Lower leg skin (tissue), 4 donors: ENCODE results near the gene KRTAP1-4. TPM values are rescaled to one million over a fixed set of nuclear protein-coding genes. Genes with fewer than 3 reads are reported as not detected.
"Not testable (repeated sequence)": the region's sequence is repeated elsewhere in the genome, so short reads cannot be mapped to it uniquely, and the experiment has no call there.

Source experiments
- DNase-seq, 2 donors: peaks; one replicate each; pipeline ENCODE4 v3.0.0-alpha.2; 2019; ENCODE audit warnings: low spot score in 2 of 2
- H3K4me3 ChIP-seq: fragments of 200-600 bp; sonication (generic); 2 replicates; pipeline ENCODE4 v1.5.1; 2017; ENCODE audit warnings: mild to moderate bottlenecking, low read depth; ENCODE audit not compliant: poor library complexity, severe bottlenecking
- POLR2A ChIP-seq, 2 donors: fragments of 450-650 bp; IDR thresholded peaks; one replicate each; pipeline ENCODE4 v1.6.1; 2016 to 2017; ENCODE audit warnings: antibody characterized with exemption in 2 of 2, mild to moderate bottlenecking in 1 of 2, moderate library complexity in 1 of 2
- WGBS, 2 donors: methylation state at CpG; one replicate each; pipeline ENCODE4 v1.1.5; 2018; 5-methylcytosine and 5-hydroxymethylcytosine counted together
- intact Hi-C: fragments of 100-400 bp; cut with DNase I; formaldehyde crosslinking; loops from one replicate; pipeline ENCODE4 v1.15.0; 2023; ENCODE audit warnings: low total_unique reads
- total RNA-seq, 4 donors: library from RNA; depleted of rRNA; stranded (reverse); fragments of >200 nt; gene quantifications; one replicate each; pipeline ENCODE4 v1.1.0, GENCODE V29; 2016
- TF ChIP-seq, protein P1 (sequence below), 3 donors: fragments of 450-650 bp; IDR thresholded peaks; one replicate each; pipeline ENCODE4 v1.5.1; 2016; ENCODE audit warnings: antibody characterized with exemption in 3 of 3, mild to moderate bottlenecking in 3 of 3, moderate library complexity in 2 of 3

Gene KRTAP1-4
- total RNA-seq, 4 donors from 2014 or later = 4.2 TPM; not detected in 3

DNA sequence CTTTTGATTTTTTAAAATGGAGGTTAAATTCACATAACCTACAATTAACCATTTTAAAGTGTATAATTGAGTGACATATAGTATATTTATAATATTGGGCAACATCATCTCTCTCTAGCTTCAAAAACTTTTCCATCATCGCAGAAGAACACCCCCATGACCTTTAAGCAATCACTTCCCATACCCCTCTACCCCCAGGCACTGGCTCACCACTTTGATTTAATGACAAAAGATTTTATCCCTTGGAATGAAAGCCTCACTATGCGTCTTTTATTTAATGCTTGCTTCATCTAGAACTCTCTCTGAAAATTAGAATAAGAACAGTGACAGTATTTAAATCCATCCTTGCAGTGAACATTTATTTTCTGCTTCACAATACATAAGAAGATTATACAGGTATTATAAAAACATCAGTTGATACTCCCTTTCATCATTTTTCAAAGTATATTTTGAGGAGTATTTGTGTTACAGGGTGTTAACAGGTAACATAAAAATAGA is 7.9 kb upstream of the KRTAP1-4 start:
- no peak for DNase-seq
- 79 to 88% methylated on average over 2 of the region's 2 CpGs for WGBS, 2 donors
- H3K4me3 ChIP-seq = no peak overlapping the region
- TF ChIP-seq POLR2A (IDR thresholded peaks at IDR 0.05) = no peak
- TF ChIP-seq, protein P1, sequence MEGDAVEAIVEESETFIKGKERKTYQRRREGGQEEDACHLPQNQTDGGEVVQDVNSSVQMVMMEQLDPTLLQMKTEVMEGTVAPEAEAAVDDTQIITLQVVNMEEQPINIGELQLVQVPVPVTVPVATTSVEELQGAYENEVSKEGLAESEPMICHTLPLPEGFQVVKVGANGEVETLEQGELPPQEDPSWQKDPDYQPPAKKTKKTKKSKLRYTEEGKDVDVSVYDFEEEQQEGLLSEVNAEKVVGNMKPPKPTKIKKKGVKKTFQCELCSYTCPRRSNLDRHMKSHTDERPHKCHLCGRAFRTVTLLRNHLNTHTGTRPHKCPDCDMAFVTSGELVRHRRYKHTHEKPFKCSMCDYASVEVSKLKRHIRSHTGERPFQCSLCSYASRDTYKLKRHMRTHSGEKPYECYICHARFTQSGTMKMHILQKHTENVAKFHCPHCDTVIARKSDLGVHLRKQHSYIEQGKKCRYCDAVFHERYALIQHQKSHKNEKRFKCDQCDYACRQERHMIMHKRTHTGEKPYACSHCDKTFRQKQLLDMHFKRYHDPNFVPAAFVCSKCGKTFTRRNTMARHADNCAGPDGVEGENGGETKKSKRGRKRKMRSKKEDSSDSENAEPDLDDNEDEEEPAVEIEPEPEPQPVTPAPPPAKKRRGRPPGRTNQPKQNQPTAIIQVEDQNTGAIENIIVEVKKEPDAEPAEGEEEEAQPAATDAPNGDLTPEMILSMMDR (IDR thresholded peaks at IDR 0.05) = no peak
- intact Hi-C loops = no loop called here

DNA sequence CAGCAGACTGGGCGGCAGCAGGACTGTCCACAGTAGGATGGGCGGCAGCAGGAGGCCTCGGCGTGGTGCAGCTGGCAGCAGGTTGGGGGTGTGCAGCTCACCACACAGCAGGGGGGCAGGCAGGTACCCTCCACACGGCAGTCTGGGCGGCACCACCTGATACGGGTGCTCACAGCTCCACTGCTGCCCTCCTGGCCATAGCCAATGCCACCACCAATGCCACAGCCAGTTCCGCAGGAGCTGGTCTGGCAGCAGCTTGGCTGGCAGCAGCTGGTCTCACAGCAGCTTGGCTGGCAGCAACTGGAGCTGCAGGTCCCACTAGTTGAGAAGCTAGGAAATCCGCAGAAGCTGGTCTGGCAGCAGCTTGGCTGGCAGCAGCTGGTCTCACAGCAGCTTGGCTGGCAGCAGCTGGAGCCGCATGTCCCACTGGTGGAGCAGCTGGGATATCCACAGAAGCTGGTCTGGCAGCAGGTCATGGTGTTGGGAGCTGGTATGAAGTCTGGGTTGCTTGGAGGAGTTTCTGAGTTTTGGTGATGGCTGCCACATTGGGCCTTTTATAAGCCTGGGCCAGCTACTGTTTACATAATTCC is 4.4 kb upstream of the KRTAP1-4 start, which contains the start of gene KRTAP1-3:
KRTAP1-3 (minus strand) TSS at position 529 of the 590 bp plus-strand sequence; CDS start at position 476, 53 bp downstream.
- DNase-seq, intact Hi-C loops, H3K4me3 ChIP-seq: not testable (repeated sequence)
- 77 to 78% methylated on average over 7 to 8 of the region's 10 CpGs for WGBS, 2 donors

DNA sequence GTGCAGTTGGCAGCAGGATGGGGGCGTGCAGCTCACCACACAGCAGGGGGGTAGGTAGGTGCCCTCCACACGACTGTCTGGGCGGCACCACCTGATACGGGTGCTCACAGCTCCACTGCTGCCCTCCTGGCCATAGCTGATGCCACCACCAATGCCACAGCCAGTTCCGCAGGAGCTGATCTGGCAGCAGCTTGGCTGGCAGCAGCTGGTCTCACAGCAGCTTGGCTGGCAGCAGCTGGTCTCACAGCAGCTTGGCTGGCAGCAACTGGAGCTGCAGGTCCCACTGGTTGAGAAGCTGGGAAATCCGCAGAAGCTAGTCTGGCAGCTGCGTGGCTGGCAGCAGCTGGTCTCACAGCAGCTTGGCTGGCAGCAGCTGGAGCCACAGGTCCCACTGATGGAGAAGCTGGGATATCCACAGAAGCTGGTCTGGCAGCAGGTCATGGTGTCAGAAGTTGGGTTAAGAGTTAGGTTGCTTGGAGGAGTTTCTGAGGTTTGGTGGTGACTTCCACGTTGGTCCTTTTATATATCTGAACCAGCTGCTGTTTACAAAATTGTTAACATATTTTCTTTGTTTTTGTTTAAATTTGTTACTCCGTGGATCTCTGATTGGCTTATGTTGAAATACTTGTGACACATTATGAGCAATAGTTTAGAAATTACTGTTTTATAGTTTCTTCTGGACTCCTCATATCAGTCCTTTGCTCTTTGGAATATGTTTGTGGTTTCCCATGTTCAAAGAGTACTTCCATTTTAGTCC is 3.1 kb downstream of the KRTAP1-4 start, which contains the start of gene KRTAP1-5:
KRTAP1-5 (minus strand) TSS at position 494 of the 757 bp plus-strand sequence; CDS start at position 441, 53 bp downstream.
- TF ChIP-seq POLR2A (IDR thresholded peaks at IDR 0.05) = no peak
- TF ChIP-seq, protein P1 (IDR thresholded peaks at IDR 0.05) = no peak
- no peak for DNase-seq
- intact Hi-C loops = no loop called here
- WGBS, 2 donors = 38 to 43% methylated on average over 5 to 9 of the region's 9 CpGs
- H3K4me3 ChIP-seq = no peak within 1 kb of the TSS

DNA sequence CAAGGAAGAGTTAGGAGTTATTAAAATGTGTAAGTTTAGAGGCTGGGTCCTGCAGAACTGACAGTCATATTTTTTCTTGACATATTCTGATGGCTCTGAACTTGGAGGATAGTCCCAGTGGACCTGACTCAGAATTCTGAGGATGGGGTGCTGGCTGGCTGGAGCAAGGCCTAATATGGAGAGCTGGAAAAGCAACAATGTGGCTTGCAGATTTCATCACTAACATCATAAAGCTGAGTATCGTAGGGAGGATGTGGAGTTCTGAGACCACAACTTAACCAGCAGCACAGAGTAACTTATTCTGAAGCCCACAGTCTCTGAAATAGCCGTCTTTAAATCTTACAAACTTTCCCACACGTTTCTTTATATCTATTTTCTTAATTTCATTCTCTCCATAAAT is 5.3 kb downstream of the KRTAP1-4 start:
- WGBS, 2 donors = 65 to 70% methylated on average over 3 of the region's 3 CpGs
- intact Hi-C loops = no loop called here
- no peak overlapping the region for H3K4me3 ChIP-seq
- no peak for TF ChIP-seq POLR2A (IDR thresholded peaks at IDR 0.05)
- TF ChIP-seq, protein P1 (IDR thresholded peaks at IDR 0.05) = no peak
- DNase-seq = no peak

DNA sequence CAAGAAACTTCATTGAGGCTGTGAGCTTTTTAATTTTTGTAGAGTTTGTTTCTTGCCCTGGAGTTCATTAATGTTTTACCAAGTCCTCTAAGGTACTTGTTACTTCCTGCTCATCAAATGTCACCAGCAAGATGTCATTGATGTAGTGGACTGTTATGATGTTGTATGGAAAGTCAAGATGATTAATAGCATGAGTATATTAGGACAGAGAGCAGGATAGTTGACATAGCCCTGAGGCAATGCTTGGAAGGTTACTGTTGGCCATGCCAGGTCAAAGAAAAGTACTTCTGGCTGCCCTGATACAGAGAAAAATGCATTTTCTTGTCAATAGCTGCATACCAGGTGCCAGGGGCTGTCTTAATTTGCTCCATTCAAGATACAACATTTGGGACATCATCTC is 9.7 kb downstream of the KRTAP1-4 start:
- no peak for DNase-seq
- intact Hi-C loops = no loop called here
- TF ChIP-seq, protein P1 (IDR thresholded peaks at IDR 0.05) = no peak
- no peak overlapping the region for H3K4me3 ChIP-seq

DNA sequence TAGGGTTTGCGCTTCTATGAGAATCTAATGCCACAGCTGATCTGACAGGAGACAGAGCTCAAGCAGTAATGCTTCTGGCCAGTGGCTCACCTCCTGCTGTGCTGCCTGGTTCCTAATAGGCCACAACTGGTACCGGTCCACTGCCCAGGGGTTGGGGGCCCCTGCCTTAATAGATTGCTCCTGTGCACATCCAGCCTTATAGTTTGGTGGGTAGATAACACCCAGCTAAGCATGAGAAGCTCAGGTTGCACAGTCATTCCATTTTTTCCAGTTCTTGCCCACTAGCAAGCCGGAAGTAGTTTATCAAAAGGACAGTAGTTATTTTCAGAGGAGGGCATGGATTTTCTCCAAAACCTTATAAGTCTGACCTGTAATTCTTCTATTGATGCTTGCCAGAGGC is 10.6 kb downstream of the KRTAP1-4 start:
- TF ChIP-seq, protein P1 (IDR thresholded peaks at IDR 0.05) = no peak
- no peak for TF ChIP-seq POLR2A (IDR thresholded peaks at IDR 0.05)
- intact Hi-C loops = no loop called here
- DNase-seq = no peak
- no peak overlapping the region for H3K4me3 ChIP-seq
- WGBS, 2 donors = 91 to 98% methylated on average over 3 of the region's 3 CpGs
